Smooth muscle cell (in vitro differentiated cells): Measurements from ENCODE around the gene ZNF281. TPM values are rescaled to one million over a fixed set of nuclear protein-coding genes. Genes with fewer than 3 reads are reported as not detected.
"Not testable (repeated sequence)": the region's sequence is repeated elsewhere in the genome, so short reads cannot be mapped to it uniquely, and the experiment has no call there.

Experiments used
- DNase-seq: peaks from one replicate; lab custom pipeline; 2025; ENCODE audit not compliant: unreplicated experiment; lab: John Stamatoyannopoulos, UW
- H2AFZ ChIP-seq: fragments of 200-600 bp; sonication (generic); 2 replicates; pipeline ENCODE4 v1.6.0; 2016; ENCODE audit warnings: antibody characterized with exemption, low read depth, mild to moderate bottlenecking
- H3F3A ChIP-seq: fragments of 200-600 bp; sonication (generic); 2 replicates; pipeline ENCODE4 v1.6.0; 2017; ENCODE audit warnings: antibody characterized with exemption, low read depth
- H3K27ac ChIP-seq: fragments of 200-600 bp; sonication (generic); 2 replicates; pipeline ENCODE4 v1.5.1; 2016; ENCODE audit warnings: low read depth, mild to moderate bottlenecking
- H3K27me3 ChIP-seq: fragments of 200-600 bp; sonication (generic); 2 replicates; pipeline ENCODE4 v1.6.1; 2016; ENCODE audit warnings: low read depth, mild to moderate bottlenecking
- H3K36me3 ChIP-seq: fragments of 200-600 bp; sonication (generic); 2 replicates; pipeline ENCODE4 v1.5.1; 2016; ENCODE audit warnings: low read depth
- H3K4me1 ChIP-seq: fragments of 200-600 bp; sonication (generic); 2 replicates; pipeline ENCODE4 v1.5.1; 2016; ENCODE audit warnings: low read depth
- H3K4me2 ChIP-seq: fragments of 200-600 bp; sonication (generic); 2 replicates; pipeline ENCODE4 v1.6.0; 2016; ENCODE audit warnings: mild to moderate bottlenecking
- H3K4me3 ChIP-seq: fragments of 200-600 bp; sonication (generic); 2 replicates; pipeline ENCODE4 v1.5.1; 2016; ENCODE audit warnings: mild to moderate bottlenecking
- H3K79me2 ChIP-seq: fragments of 200-600 bp; sonication (generic); 2 replicates; pipeline ENCODE4 v1.6.0; 2016; ENCODE audit warnings: low read depth, mild to moderate bottlenecking
- H3K9ac ChIP-seq: fragments of 200-600 bp; sonication (generic); 2 replicates; pipeline ENCODE4 v1.6.0; 2016; ENCODE audit warnings: low read depth
- H3K9me3 ChIP-seq: fragments of 200-600 bp; sonication (generic); replicated peaks from 2 replicates; pipeline ENCODE4 v1.5.1; 2016; ENCODE audit warnings: low read depth
- H4K20me1 ChIP-seq: fragments of 200-600 bp; sonication (generic); 2 replicates; pipeline ENCODE4 v1.6.0; 2016; ENCODE audit warnings: low read depth
- CTCF ChIP-seq: fragments of 200-600 bp; sonication (generic); IDR thresholded peaks from 2 replicates; pipeline ENCODE4 v1.5.1; 2017; ENCODE audit warnings: borderline replicate concordance, mild to moderate bottlenecking, antibody characterized with exemption; ENCODE audit not compliant: insufficient read depth, poor library complexity, severe bottlenecking
- WGBS: methylation state at CpG from one replicate; pipeline ENCODE4 v1.1.7; 2016; ENCODE audit warnings: low lambda C conversion rate; 5-methylcytosine and 5-hydroxymethylcytosine counted together
- polyA plus RNA-seq: library from polyadenylated mRNA; unstranded; fragments of >200 nt; fragmentation: Nextera tagmentation; extraction: Ambion mirVana; gene quantifications from 2 replicates; pipeline ENCODE4 v1.2.1, GENCODE V29; 2016
- total RNA-seq: library from RNA; depleted of rRNA; stranded (reverse); fragments of >200 nt; gene quantifications from 2 replicates; pipeline ENCODE4 v1.2.3, GENCODE V29; 2014

ZNF281 gene
- total and polyA plus RNA-seq, 2 experiments from 2014 or later: 34.4 to 59.4 TPM

- no peaks in the 10 kb centered on the region for H3K4me1 ChIP-seq
- H3K4me3 ChIP-seq: no peak overlapping the region
- H3K9ac ChIP-seq: no peak overlapping the region
- no peaks in the 10 kb centered on the region for H3K36me3 ChIP-seq
- 99% methylated on average over 3 of the region's 3 CpGs for WGBS
- H3F3A ChIP-seq: no peaks in the 10 kb centered on the region
- DNase-seq: no peak
- H3K27me3 ChIP-seq: no peaks in the 10 kb centered on the region
- H3K9me3 ChIP-seq: no peaks in the 10 kb centered on the region
- no peaks in the 10 kb centered on the region for H3K79me2 ChIP-seq
- H3K4me2 ChIP-seq: no peak overlapping the region
- no peak overlapping the region for H2AFZ ChIP-seq
- TF ChIP-seq CTCF: no peak
- H3K27ac ChIP-seq: no peak overlapping the region
- H4K20me1 ChIP-seq: no peaks in the 10 kb centered on the region
These were observed 32.8 kb upstream of the ZNF281 start for GRCh38 chr1:200442537-200443156.

- Histone ChIP-seq H3K36me3 (no peaks in the 10 kb centered on the region), H3K4me2 (no peak overlapping the region), H3K27me3 (no peaks in the 10 kb centered on the region), H3K9me3 (no peaks in the 10 kb centered on the region), H2AFZ (no peak overlapping the region), H3K27ac (no peak overlapping the region), H4K20me1 (no peaks in the 10 kb centered on the region), H3K4me1 (no peaks in the 10 kb centered on the region), H3K4me3 (no peak overlapping the region), H3K79me2 (no peaks in the 10 kb centered on the region), H3K9ac (no peak overlapping the region), H3F3A (no peaks in the 10 kb centered on the region)
- WGBS: 71% methylated on average over 2 of the region's 2 CpGs
- DNase-seq: no peak
- no peak for TF ChIP-seq CTCF
These were observed 32.2 kb upstream of the ZNF281 start for GRCh38 chr1:200442023-200442422.

GRCh38 chr1:200438911-200439310, 29.1 kb upstream of the ZNF281 start:
- no peaks in the 10 kb centered on the region for H3F3A ChIP-seq
- no peaks in the 10 kb centered on the region for H3K79me2 ChIP-seq
- H3K27me3 ChIP-seq: no peaks in the 10 kb centered on the region
- H3K27ac ChIP-seq: no peak overlapping the region
- no peaks in the 10 kb centered on the region for H4K20me1 ChIP-seq
- no peak overlapping the region for H3K4me2 ChIP-seq
- no peaks in the 10 kb centered on the region for H3K36me3 ChIP-seq
- H2AFZ ChIP-seq: no peak overlapping the region
- H3K4me3 ChIP-seq: no peak overlapping the region
- H3K9ac ChIP-seq: no peak overlapping the region
- no peaks in the 10 kb centered on the region for H3K4me1 ChIP-seq
- 93% methylated on average over 1 of the region's 1 CpG for WGBS
- no peak for DNase-seq
- no peak for TF ChIP-seq CTCF
- H3K9me3 ChIP-seq: no peaks in the 10 kb centered on the region

- H3K9ac ChIP-seq, H2AFZ ChIP-seq, H3K79me2 ChIP-seq, H3K4me2 ChIP-seq, DNase-seq, H4K20me1 ChIP-seq, H3K4me1 ChIP-seq, H3K27ac ChIP-seq, H3K4me3 ChIP-seq, H3K36me3 ChIP-seq, H3F3A ChIP-seq, H3K27me3 ChIP-seq, H3K9me3 ChIP-seq: not testable (repeated sequence)
- WGBS: 85% methylated on average over 7 of the region's 7 CpGs
These were observed 28.6 kb upstream of the ZNF281 start for GRCh38 chr1:200438413-200438812.
